Suprapubic skin (tissue), 4 donors: ENCODE measurements around the gene TFDP1. TPM values are rescaled to one million over a fixed set of nuclear protein-coding genes. Genes with fewer than 3 reads are reported as not detected.
A peak's percentile ranks its signal among the peaks of the same experiment; 100 is the strongest.

Source experiments
- DNase-seq, 2 donors: peaks; one replicate each; pipeline ENCODE4 v3.0.0-alpha.2; 2019; ENCODE audit warnings: low spot score in 2 of 2
- H3K27ac ChIP-seq: fragments of 200-600 bp; sonication (generic); one replicate; pipeline ENCODE4 v1.5.1; 2019
- H3K27me3 ChIP-seq: fragments of 200-600 bp; sonication (generic); one replicate; pipeline ENCODE4 v1.5.1; 2019
- H3K36me3 ChIP-seq: fragments of 200-600 bp; sonication (generic); one replicate; pipeline ENCODE4 v1.5.1; 2019
- H3K4me1 ChIP-seq: fragments of 200-600 bp; sonication (generic); one replicate; pipeline ENCODE4 v1.5.1; 2019
- H3K4me3 ChIP-seq: fragments of 200-600 bp; sonication (generic); one replicate; pipeline ENCODE4 v1.5.1; 2019; ENCODE audit warnings: mild to moderate bottlenecking
- H3K9me3 ChIP-seq: fragments of 200-600 bp; sonication (generic); one replicate; pipeline ENCODE4 v1.5.1; 2019
- EP300 ChIP-seq: sonication (generic); formaldehyde crosslinking; IDR thresholded peaks from one replicate; pipeline ENCODE4 v1.6.1; 2017; ENCODE audit warnings: antibody characterized with exemption
- POLR2A ChIP-seq, 2 donors: fragments of 450-650 bp; IDR thresholded peaks; one replicate each; pipeline ENCODE4 v1.6.1; 2017; ENCODE audit warnings: antibody characterized with exemption in 2 of 2, mild to moderate bottlenecking in 2 of 2, moderate library complexity in 2 of 2
- POLR2AphosphoS5 ChIP-seq, 3 donors: sonication (generic); formaldehyde crosslinking; IDR thresholded peaks; one replicate each; pipeline ENCODE4 v1.6.1; 2017; ENCODE audit warnings: antibody characterized with exemption in 3 of 3
- WGBS: methylation state at CpG from one replicate; pipeline ENCODE4 v1.1.5; 2018; 5-methylcytosine and 5-hydroxymethylcytosine counted together
- total RNA-seq, 4 donors: library from RNA; depleted of rRNA; stranded (reverse); fragments of >200 nt; gene quantifications; one replicate each; pipeline ENCODE4 v1.1.0, GENCODE V29; 2016
- TF ChIP-seq, protein P1 (sequence below), 2 donors: fragments of 200-600 bp in 1 of 2; fragments of 450-650 bp in 1 of 2; sonication (generic) in 1 of 2; IDR thresholded peaks; one replicate each; pipeline ENCODE4 v1.5.1; 2016 to 2019; ENCODE audit warnings: antibody characterized with exemption in 2 of 2, mild to moderate bottlenecking in 1 of 2, moderate library complexity in 1 of 2

Gene TFDP1
- total RNA-seq, 4 donors from 2014 or later: 47.5 to 63.3 (median 52.0) TPM

DNA sequence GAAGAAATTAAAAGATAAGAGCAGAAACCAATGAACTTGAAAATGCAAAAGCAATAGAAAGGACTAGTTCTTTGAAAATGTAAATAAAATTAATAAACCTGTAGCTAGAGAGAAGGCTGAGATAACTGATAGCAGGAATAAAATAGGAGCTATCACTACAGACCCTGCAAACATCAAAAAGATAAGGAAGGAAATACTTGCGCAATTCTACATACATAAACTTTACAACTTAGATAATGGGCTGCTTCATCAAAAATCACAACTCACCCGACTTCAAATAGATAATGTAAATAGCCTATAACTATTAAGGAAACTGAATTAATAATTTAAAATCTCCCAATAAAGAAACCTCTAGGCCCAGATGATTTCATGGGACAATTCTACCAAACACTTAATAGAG, 77.0 kb downstream of the TFDP1 start:
- WGBS: 88% methylated on average over 2 of the region's 2 CpGs
- Histone ChIP-seq H3K27ac (no peak overlapping the region), H3K4me1 (no peaks in the 10 kb centered on the region), H3K9me3 (peaks cover 14% of the 10 kb centered on the region), H3K4me3 (no peak overlapping the region), H3K36me3 (no peaks in the 10 kb centered on the region), H3K27me3 (peaks cover 3% of the 10 kb centered on the region)
- no peak for DNase-seq
- TF ChIP-seq POLR2AphosphoS5 (IDR thresholded peaks at IDR 0.05): no peak
- TF ChIP-seq POLR2A (IDR thresholded peaks at IDR 0.05): no peak
- no peak for TF ChIP-seq EP300
- TF ChIP-seq, protein P1, sequence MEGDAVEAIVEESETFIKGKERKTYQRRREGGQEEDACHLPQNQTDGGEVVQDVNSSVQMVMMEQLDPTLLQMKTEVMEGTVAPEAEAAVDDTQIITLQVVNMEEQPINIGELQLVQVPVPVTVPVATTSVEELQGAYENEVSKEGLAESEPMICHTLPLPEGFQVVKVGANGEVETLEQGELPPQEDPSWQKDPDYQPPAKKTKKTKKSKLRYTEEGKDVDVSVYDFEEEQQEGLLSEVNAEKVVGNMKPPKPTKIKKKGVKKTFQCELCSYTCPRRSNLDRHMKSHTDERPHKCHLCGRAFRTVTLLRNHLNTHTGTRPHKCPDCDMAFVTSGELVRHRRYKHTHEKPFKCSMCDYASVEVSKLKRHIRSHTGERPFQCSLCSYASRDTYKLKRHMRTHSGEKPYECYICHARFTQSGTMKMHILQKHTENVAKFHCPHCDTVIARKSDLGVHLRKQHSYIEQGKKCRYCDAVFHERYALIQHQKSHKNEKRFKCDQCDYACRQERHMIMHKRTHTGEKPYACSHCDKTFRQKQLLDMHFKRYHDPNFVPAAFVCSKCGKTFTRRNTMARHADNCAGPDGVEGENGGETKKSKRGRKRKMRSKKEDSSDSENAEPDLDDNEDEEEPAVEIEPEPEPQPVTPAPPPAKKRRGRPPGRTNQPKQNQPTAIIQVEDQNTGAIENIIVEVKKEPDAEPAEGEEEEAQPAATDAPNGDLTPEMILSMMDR (IDR thresholded peaks at IDR 0.05): no peak

DNA sequence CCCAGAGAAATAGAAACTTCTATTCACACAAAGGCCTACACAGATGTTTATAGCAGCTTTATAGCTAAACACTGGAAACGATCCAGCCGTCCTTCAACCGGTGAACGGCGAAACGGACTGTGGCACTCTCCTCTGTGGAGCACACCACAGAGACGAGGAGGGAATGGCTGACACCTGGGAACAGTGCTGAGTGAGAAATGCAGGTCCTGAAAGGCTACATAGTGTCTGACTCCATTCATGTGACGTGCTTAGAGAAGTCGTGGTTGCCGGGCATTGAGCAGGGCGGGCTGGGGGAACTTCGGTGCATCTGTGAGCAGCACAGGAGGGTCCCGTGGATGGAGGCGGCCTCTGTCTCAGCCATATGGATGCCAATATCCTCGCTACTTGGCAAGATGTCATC, 79.4 kb downstream of the TFDP1 start:
- H3K4me1 ChIP-seq: no peaks in the 10 kb centered on the region
- H3K9me3 ChIP-seq: peaks cover 14% of the 10 kb centered on the region
- H3K36me3 ChIP-seq: no peaks in the 10 kb centered on the region
- H3K4me3 ChIP-seq: no peak overlapping the region
- no peak overlapping the region for H3K27ac ChIP-seq
- no peaks in the 10 kb centered on the region for H3K27me3 ChIP-seq
- TF ChIP-seq POLR2A (IDR thresholded peaks at IDR 0.05) (no peak), POLR2AphosphoS5 (IDR thresholded peaks at IDR 0.05) (no peak), EP300 (no peak)
- TF ChIP-seq, protein P1 (IDR thresholded peaks at IDR 0.05): no peak
- DNase-seq: peak; percentile 47 to 63
- WGBS: 73% methylated on average over 15 of the region's 15 CpGs

DNA sequence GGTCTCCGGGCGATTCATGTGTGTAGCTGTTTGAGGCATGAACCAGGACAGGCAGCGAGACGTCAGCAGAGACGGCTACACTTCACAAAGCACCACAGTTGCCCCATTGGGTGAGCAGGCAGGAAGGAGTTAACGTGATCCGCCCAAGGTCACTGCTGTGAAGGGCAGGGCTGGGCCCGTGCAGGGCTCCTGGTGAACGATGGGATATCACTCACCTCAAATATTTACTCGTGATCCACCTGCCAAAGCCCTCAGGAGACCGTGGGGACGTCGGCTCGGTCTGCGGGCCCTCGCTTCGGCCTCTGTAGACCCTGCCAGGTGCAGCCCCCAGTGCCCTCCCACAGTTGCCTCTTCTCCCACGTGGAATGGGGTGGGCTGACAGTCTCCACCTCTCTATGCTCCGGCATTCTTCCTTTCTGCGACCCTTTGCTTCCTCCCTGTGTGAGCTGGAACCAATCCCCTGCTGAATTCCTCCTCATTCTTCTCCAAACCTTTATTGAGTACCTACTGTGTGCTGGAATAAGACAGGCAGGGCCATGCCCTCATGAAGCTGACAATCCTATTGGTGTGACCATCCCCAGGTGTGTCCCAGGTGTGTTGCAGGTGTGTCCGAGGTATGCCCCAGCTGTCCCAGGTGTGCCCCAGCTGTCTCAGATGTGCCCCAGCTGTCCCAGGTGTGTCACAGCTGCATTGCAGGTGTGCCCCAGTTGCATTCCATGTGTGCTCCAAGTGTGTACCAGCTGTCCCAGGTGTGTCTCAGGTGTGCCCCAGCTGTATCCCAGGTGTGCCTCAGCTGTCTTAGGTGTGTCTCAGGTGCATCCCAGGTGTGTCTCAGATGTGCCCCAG, 80.4 kb downstream of the TFDP1 start:
- peak; percentile 39 to 74 for DNase-seq
- WGBS: 74% methylated on average over 21 of the region's 21 CpGs

DNA sequence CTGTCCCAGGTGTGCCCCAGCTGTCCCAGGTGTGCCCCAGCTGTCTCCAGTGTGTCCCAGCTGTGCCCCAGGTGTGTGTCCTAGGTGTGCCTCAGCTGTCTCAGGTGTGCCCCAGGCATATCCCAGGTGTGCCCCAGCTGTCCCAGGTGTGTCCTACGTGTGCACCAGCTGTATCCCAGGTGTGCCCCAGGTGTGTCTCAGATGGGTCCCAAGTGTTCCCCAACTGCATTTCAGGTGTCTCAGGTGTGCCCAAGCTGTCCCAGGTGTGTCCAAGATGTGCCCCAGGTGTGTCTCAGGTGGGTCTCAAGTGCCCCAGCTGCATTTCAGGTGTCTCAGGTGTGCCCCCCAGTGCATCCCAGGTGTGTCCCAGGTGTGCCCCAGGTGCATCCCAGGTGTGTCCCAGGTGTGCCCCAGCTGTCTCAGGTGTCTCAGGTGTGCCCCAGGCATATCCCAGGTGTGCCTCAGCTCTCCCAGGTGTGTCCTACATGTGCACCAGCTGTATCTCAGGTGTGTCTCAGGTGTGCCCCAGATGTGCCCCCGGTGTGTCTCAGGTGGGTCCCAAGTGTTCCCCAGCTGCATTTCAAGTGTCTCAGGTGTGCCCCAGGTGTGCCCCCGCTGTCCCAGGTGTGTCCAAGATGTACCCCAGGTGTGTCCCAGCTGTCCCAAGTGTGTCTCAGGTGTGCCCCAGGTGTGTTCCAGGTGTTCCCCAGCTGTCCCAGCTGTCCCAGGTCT, 81.2 kb downstream of the TFDP1 start:
- H3K36me3 ChIP-seq: no peaks in the 10 kb centered on the region
- peaks cover 14% of the 10 kb centered on the region for H3K9me3 ChIP-seq
- H3K27me3 ChIP-seq: no peaks in the 10 kb centered on the region
- peak in 1 of 2 donors; percentile 74 for DNase-seq
- TF ChIP-seq POLR2AphosphoS5 (IDR thresholded peaks at IDR 0.05) (no peak), POLR2A (IDR thresholded peaks at IDR 0.05) (no peak), EP300 (no peak)
- TF ChIP-seq, protein P1 (IDR thresholded peaks at IDR 0.05): no peak
- no peaks in the 10 kb centered on the region for H3K4me1 ChIP-seq
- H3K4me3 ChIP-seq: no peak overlapping the region
- whole genome bisulfite sequencing: no CpG with 5 or more reads among the region's 3 CpGs
- no peak overlapping the region for H3K27ac ChIP-seq

More for the DNA sequence above, 80.4 kb downstream of the TFDP1 start:
- H3K27ac ChIP-seq: no peak overlapping the region
- peaks cover 14% of the 10 kb centered on the region for H3K9me3 ChIP-seq
- no peaks in the 10 kb centered on the region for H3K36me3 ChIP-seq
- H3K4me1 ChIP-seq: no peaks in the 10 kb centered on the region
- TF ChIP-seq, protein P1 (IDR thresholded peaks at IDR 0.05): no peak
- TF ChIP-seq EP300: no peak
- TF ChIP-seq POLR2AphosphoS5 (IDR thresholded peaks at IDR 0.05): no peak
- TF ChIP-seq POLR2A (IDR thresholded peaks at IDR 0.05): no peak
- H3K27me3 ChIP-seq: no peaks in the 10 kb centered on the region
- H3K4me3 ChIP-seq: no peak overlapping the region

DNA sequence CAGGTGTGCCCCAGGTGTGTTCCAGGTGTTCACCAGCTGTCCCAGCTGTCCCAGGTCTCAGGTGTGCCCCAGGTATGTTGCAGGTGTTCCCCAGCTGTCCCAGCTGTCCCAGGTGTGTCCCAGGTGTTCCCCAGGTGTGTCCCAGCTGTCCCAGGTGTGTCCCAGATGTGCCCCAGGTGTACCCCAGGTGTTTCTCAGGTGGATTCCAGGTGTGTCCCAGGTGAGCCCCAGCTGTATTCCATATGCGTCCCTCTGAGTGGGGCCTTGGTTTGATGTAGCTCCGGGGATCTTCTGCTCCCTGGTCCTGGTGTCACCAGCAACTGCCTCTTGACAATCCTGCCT, 81.7 kb downstream of the TFDP1 start:
- Histone ChIP-seq H3K4me1 (no peaks in the 10 kb centered on the region), H3K9me3 (peaks cover 13% of the 10 kb centered on the region), H3K36me3 (no peaks in the 10 kb centered on the region), H3K4me3 (no peak overlapping the region), H3K27me3 (no peaks in the 10 kb centered on the region), H3K27ac (no peak overlapping the region)
- WGBS: 100% methylated on average over 1 of the region's 2 CpGs
- DNase-seq: peak; percentile 38 to 42
- TF ChIP-seq, protein P1 (IDR thresholded peaks at IDR 0.05): no peak
- no peak for TF ChIP-seq EP300
- no peak for TF ChIP-seq POLR2AphosphoS5 (IDR thresholded peaks at IDR 0.05)
- TF ChIP-seq POLR2A (IDR thresholded peaks at IDR 0.05): no peak
